Ovary (tissue), 9 donors: ENCODE results near the gene FKBP1B. TPM values are rescaled to one million over a fixed set of nuclear protein-coding genes. Genes with fewer than 3 reads are reported as not detected.

Experiments used
- DNase-seq, 5 donors: peaks; one replicate each; pipeline ENCODE4 v3.0.0-alpha.2; 2019 to 2020
- H3K27ac ChIP-seq, 2 donors: fragments of 200-600 bp; one replicate each; pipeline versions ENCODE4 v1.5.1 to v1.8.0; 2019 to 2022
- H3K27me3 ChIP-seq: fragments of 200-600 bp; one replicate; pipeline ENCODE4 v1.8.0; 2022
- H3K36me3 ChIP-seq: fragments of 200-600 bp; sonication (generic); one replicate; pipeline ENCODE4 v1.5.1; 2019
- H3K4me1 ChIP-seq: one replicate; pipeline ENCODE4 v1.8.1; 2013; ENCODE audit warnings: mild to moderate bottlenecking, moderate library complexity; ENCODE audit not compliant: insufficient read depth
- H3K4me3 ChIP-seq: fragments of 200-600 bp; sonication (generic); one replicate; pipeline ENCODE4 v1.5.1; 2017
- H3K9me3 ChIP-seq, 2 donors: fragments of 200-600 bp in 1 of 2; sonication (generic) in 1 of 2; one replicate each; pipeline versions ENCODE4 v1.5.1 to v1.8.1; 2013 to 2019; ENCODE audit warnings: mild to moderate bottlenecking in 1 of 2, moderate library complexity in 1 of 2
- EP300 ChIP-seq: sonication (generic); formaldehyde crosslinking; IDR thresholded peaks from one replicate; pipeline ENCODE4 v1.6.1; 2017; ENCODE audit warnings: antibody characterized with exemption
- POLR2A ChIP-seq: fragments of 450-650 bp; IDR thresholded peaks from one replicate; pipeline ENCODE4 v1.6.1; 2017; ENCODE audit warnings: antibody characterized with exemption, mild to moderate bottlenecking, moderate library complexity
- WGBS, 3 donors: extraction: QIAGEN DNeasy Blood & Tissue Kit in 1 of 3; methylation state at CpG; one replicate each; pipeline versions ENCODE4 v1.1.5 to v1.1.7; 2013 to 2017; 5-methylcytosine and 5-hydroxymethylcytosine counted together
- intact Hi-C, 4 donors: fragments of 100-400 bp; cut with DNase I; formaldehyde crosslinking; loops; one replicate each; pipeline versions ENCODE4 v1.11.0 to v1.15.1; 2022 to 2023
- polyA plus RNA-seq, 2 donors: library from polyadenylated mRNA; stranded (reverse); fragments of 200-250 nt in 1 of 2; fragments of 350-450 nt in 1 of 2; fragmentation: Illumina TruSeq in 1 of 2; extraction: RNeasy Lipid Tissue Mini Kit (QIAGEN cat#74804) in 1 of 2; gene quantifications; one replicate each; pipeline ENCODE4 v1.2.3, GENCODE V29; 2013 to 2014
- total RNA-seq, 7 donors: library from RNA; depleted of rRNA in 2 of 7; stranded (reverse); fragments of >200 nt in 2 of 7; fragmentation: NEBNext Ultra II Directional in 3 of 7; extraction: Animal tissue kit (Norgen Biotek cat#: 25700) in 3 of 7; gene quantifications; one replicate each; pipeline versions ENCODE4 v1.1.0 to v1.2.4, GENCODE V29; 2016 to 2023
- TF ChIP-seq, protein P1 (sequence below), 3 donors: fragments of 450-650 bp in 2 of 3; fragments of 200-600 bp in 1 of 3; IDR thresholded peaks; one replicate each; pipeline versions ENCODE4 v1.5.1 to v1.8.0; 2016 to 2022; ENCODE audit warnings: antibody characterized with exemption in 3 of 3, mild to moderate bottlenecking in 1 of 3
- donor health status: DM: no; HTN: no; CAD: no; lungs with moderate emphysema.
- donor health status: DM: no; HTN: no; CAD: no.
- donor health status: Bipolar disorder and iron deficiency.
- donor health status: DM: yes; HTN: yes; CAD: no.
- donor health status: DM: no; HTN: no; CAD: no.
- donor health status: DM: yes; HTN: yes; CAD: no.

FKBP1B gene
- total and polyA plus RNA-seq, 9 donors, result 3.9 to 11.0 (median 5.7) TPM

- WGBS, 3 donors, result 54 to 56% (median 55%) methylated on average over 5 of the region's 5 CpGs
- H3K27ac ChIP-seq, result no peak overlapping the region
Measured at GRCh38 chr2:24075259-24075658, 25.7 kb downstream of the FKBP1B start.

GRCh38 chr2:24075915-24076848 lies 26.6 kb downstream of the FKBP1B start, which contains the start of gene SF3B6:
Gene SF3B6 (minus strand): TSS chr2:24076326. CDS start chr2:24076229, 97 bp downstream.
- H3K4me3 ChIP-seq, result peak within 1 kb of the TSS; percentile 78
- H3K36me3 ChIP-seq, result no peaks in the 10 kb centered on the region
- no peaks in the 10 kb centered on the region for H3K27me3 ChIP-seq
- H3K9me3 ChIP-seq, result no peaks in the 10 kb centered on the region
- peak; percentile 98 for DNase-seq
- WGBS, 3 donors, result 1% methylated on average over 59 to 64 of the region's 64 CpGs
- peak within 1 kb of the TSS; percentile 79 to 82 for H3K27ac ChIP-seq
- H3K4me1 ChIP-seq, result peaks cover 2% of the 10 kb centered on the region
- intact Hi-C loops, result loop anchor here in 2 of 4 donors (2.0 to 5.0 kb wide), 2 partner anchors 149 kb away; partner anchors contain the start of gene ATAD2B (in 2 of the 2)
- TF ChIP-seq, protein P1, sequence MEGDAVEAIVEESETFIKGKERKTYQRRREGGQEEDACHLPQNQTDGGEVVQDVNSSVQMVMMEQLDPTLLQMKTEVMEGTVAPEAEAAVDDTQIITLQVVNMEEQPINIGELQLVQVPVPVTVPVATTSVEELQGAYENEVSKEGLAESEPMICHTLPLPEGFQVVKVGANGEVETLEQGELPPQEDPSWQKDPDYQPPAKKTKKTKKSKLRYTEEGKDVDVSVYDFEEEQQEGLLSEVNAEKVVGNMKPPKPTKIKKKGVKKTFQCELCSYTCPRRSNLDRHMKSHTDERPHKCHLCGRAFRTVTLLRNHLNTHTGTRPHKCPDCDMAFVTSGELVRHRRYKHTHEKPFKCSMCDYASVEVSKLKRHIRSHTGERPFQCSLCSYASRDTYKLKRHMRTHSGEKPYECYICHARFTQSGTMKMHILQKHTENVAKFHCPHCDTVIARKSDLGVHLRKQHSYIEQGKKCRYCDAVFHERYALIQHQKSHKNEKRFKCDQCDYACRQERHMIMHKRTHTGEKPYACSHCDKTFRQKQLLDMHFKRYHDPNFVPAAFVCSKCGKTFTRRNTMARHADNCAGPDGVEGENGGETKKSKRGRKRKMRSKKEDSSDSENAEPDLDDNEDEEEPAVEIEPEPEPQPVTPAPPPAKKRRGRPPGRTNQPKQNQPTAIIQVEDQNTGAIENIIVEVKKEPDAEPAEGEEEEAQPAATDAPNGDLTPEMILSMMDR (IDR thresholded peaks at IDR 0.05), result no peak
- TF ChIP-seq POLR2A (peak; percentile 80), EP300 (peak; percentile 38)

More at GRCh38 chr2:24075259-24075658, 25.7 kb downstream of the FKBP1B start:
- intact Hi-C loops, result loop anchor here in 1 of 4 donors (5.0 kb wide), 1 partner anchor 148 kb away; the partner anchor contains the start of gene ATAD2B
- Histone ChIP-seq H3K36me3 (no peaks in the 10 kb centered on the region), H3K4me1 (peaks cover 2% of the 10 kb centered on the region), H3K27me3 (no peaks in the 10 kb centered on the region), H3K4me3 (peak overlapping the region; percentile 78), H3K9me3 (no peaks in the 10 kb centered on the region)
- no peak for DNase-seq
- TF ChIP-seq POLR2A (no peak), EP300 (no peak)
- TF ChIP-seq, protein P1 (IDR thresholded peaks at IDR 0.05), result no peak

DNA sequence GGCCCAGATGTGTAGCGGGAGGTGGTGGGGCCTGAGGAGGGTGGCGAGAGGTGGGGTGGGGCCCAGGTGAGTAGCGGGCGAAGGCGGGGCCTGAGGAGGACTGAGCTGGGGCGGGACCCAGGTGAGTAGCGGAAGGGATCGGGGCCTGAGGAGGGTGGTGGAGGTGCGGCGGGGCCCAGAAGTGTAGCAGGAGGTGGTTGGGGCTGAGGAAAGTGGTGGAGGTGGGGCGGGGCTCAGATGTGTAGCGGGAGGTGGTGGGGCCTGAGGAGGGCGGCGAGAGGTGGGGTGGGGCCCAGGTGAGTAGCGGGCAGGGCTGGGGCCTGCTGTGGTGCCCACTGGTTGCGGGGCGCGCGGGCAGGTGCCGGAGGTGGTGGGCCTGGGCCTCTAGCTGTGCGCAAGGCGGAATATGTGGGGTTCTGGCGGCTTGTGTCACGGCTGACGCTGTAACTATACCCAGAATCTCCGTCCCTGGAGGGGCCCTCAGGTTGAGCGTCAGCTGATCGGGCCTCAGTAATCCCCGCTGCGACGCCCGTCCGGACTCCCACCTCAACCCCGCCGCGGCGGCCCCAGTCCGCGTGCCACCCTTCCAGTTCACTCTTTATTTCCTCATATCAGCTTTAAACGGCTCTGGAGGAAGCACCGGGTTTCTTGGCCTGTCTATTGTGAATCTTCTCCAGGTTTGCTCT lies 27.5 kb downstream of the FKBP1B start:
- H3K27ac ChIP-seq, result peak overlapping the region; percentile 79 to 82
- H3K27me3 ChIP-seq, result no peaks in the 10 kb centered on the region
- H3K36me3 ChIP-seq, result no peaks in the 10 kb centered on the region
- 1 to 3% (median 1%) methylated on average over 41 of the region's 41 CpGs for WGBS, 3 donors
- peak overlapping the region; percentile 78 for H3K4me3 ChIP-seq
- no peak for DNase-seq
- no peaks in the 10 kb centered on the region for H3K9me3 ChIP-seq
- intact Hi-C loops, result loop anchor here in 2 of 4 donors (2.0 to 5.0 kb wide), 2 partner anchors 150 kb away; partner anchors contain the start of gene ATAD2B (in 2 of the 2)
- TF ChIP-seq, protein P1 (IDR thresholded peaks at IDR 0.05), result no peak
- no peak for TF ChIP-seq EP300
- TF ChIP-seq POLR2A, result peak; percentile 8
- peaks cover 2% of the 10 kb centered on the region for H3K4me1 ChIP-seq

DNA sequence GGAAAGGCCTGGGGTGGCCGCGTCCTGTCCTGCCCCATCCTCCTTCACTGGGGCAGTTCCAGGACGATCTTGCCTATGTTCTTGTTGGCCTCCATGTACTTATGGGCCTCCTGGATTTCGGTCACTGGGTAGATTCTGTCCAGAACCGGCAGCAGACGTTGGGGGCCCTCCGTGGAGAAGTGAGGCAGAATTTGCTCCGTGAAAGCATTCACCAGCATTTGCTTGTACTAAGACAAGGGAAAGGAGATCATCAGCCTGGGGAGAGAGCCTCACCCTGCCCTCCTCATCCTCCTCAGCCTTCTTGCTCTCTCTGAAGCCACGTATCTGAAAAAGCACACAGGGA lies 28.0 kb downstream of the FKBP1B start:
- intact Hi-C loops, result loop anchor here in 2 of 4 donors (2.0 to 5.0 kb wide), 2 partner anchors 150 to 151 kb away; partner anchors contain the start of gene ATAD2B (in 2 of the 2)
- 2 to 7% (median 4%) methylated on average over 9 of the region's 9 CpGs for WGBS, 3 donors
- no peak for TF ChIP-seq POLR2A
- TF ChIP-seq, protein P1 (IDR thresholded peaks at IDR 0.05), result no peak
- TF ChIP-seq EP300, result no peak
- Histone ChIP-seq H3K27ac (peak overlapping the region; percentile 79 to 82), H3K4me1 (peaks cover 2% of the 10 kb centered on the region), H3K36me3 (no peaks in the 10 kb centered on the region), H3K9me3 (no peaks in the 10 kb centered on the region), H3K4me3 (peak overlapping the region; percentile 78), H3K27me3 (no peaks in the 10 kb centered on the region)
- DNase-seq, result peak in 2 of 5 donors; percentile 11 to 24
